H1 (cell line): ENCODE data around the gene CHTF8.

Experiments
- BRCA1 ChIP-seq: IDR thresholded peaks from 2 replicates; pipeline ENCODE4 v1.6.1; 2012; ENCODE audit warnings: low read depth, low read length, improper control_type of control experiment
- CBX5 ChIP-seq: fragments of 300-800, 300-1000 bp; sonication (generic); IDR thresholded peaks from 2 replicates; pipeline ENCODE4 v1.7.1; 2016; ENCODE audit warnings: antibody characterized with exemption, low read length, low read depth
- CEBPB ChIP-seq: IDR thresholded peaks from 2 replicates; pipeline ENCODE4 v1.6.1; 2012; ENCODE audit warnings: low read depth, low read length
- GTF2F1 ChIP-seq: IDR thresholded peaks from 2 replicates; pipeline ENCODE4 v1.6.1; 2012; ENCODE audit warnings: low read depth, low read length, improper control_type of control experiment, borderline replicate concordance
- KDM5A ChIP-seq: fragments of 200-600 bp; IDR thresholded peaks from 2 replicates; pipeline ENCODE4 v1.7.1; 2012; ENCODE audit warnings: mild to moderate bottlenecking, low read length, inconsistent platforms, mixed read lengths
- MAFK ChIP-seq: IDR thresholded peaks from 2 replicates; pipeline ENCODE4 v1.6.1; 2012; ENCODE audit warnings: low read depth, mild to moderate bottlenecking, improper control_type of control experiment, low read length
- PHF8 ChIP-seq: fragments of 200-600 bp; sonication (generic); conservative IDR thresholded peaks from 2 replicates; pipeline ENCODE4 v1.7.1; 2012; ENCODE audit warnings: low read depth, mild to moderate bottlenecking, inconsistent platforms, low read length, moderate library complexity
- POLR2AphosphoS5 ChIP-seq: IDR thresholded peaks from 2 replicates; pipeline ENCODE4 v1.6.1; 2011; ENCODE audit warnings: low read depth, low read length
- RAD21 ChIP-seq, 2 experiments: IDR thresholded peaks in 1 of 2; conservative IDR thresholded peaks in 1 of 2; 2 replicates each; pipeline ENCODE4 v1.6.1; 2011; ENCODE audit warnings: low read depth in 2 of 2, low read length in 2 of 2, improper control_type of control experiment in 1 of 2, inconsistent platforms in 1 of 2, mild to moderate bottlenecking in 1 of 2, moderate library complexity in 1 of 2
- SIN3A ChIP-seq, 2 experiments: IDR thresholded peaks in 1 of 2; conservative IDR thresholded peaks in 1 of 2; 2 replicates each; pipeline ENCODE4 v1.6.1; 2011 to 2012; ENCODE audit warnings: low read length in 2 of 2, improper control_type of control experiment in 1 of 2, low read depth in 1 of 2, mild to moderate bottlenecking in 1 of 2
- SP1 ChIP-seq: IDR thresholded peaks from 2 replicates; pipeline ENCODE4 v1.6.1; 2011; ENCODE audit warnings: low read depth, low read length
- TAF1 ChIP-seq: IDR thresholded peaks from 2 replicates; pipeline ENCODE4 v1.6.1; 2011; ENCODE audit warnings: mild to moderate bottlenecking, low read depth, low read length
- TF ChIP-seq, protein P1 (sequence below), 3 experiments: IDR thresholded peaks; 1 replicate in 2 of 3; 2 replicates in 1 of 3; pipeline versions ENCODE4 v1.5.1 to v1.6.1; 2011; ENCODE audit warnings: low read length in 3 of 3, mild to moderate bottlenecking in 3 of 3, inconsistent platforms in 2 of 3, low read depth in 1 of 3, moderate library complexity in 1 of 3; ENCODE audit not compliant: insufficient read depth in 1 of 3; ENCODE audit errors: control extremely low read depth in 1 of 3
- TF ChIP-seq, protein P2 (sequence below): IDR thresholded peaks from 2 replicates; pipeline ENCODE4 v1.6.1; 2011; ENCODE audit warnings: low read length, improper control_type of control experiment

DNA sequence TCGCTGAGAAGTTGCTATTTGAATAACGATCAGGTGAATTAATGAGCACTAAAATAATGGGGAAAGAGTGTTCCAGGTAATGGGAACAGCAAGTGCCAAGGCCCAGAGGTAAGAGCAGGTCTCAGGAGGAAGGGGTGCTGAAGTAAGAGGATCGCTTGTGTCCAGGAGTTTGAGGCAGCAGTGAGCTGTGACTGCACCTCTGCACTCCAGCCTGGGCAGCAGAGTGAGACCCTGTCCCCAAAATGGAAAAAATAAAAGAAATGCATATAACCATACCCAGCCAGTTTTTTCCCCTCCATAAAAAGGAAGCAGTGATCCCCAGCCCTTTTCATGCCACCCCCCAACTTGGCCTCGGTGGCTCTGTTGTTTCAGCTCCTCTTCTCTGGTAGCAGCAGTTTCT lies 43.7 kb downstream of the CHTF8 start:
- no peak for TF ChIP-seq TAF1
- TF ChIP-seq MAFK, result no peak
- TF ChIP-seq, protein P1, sequence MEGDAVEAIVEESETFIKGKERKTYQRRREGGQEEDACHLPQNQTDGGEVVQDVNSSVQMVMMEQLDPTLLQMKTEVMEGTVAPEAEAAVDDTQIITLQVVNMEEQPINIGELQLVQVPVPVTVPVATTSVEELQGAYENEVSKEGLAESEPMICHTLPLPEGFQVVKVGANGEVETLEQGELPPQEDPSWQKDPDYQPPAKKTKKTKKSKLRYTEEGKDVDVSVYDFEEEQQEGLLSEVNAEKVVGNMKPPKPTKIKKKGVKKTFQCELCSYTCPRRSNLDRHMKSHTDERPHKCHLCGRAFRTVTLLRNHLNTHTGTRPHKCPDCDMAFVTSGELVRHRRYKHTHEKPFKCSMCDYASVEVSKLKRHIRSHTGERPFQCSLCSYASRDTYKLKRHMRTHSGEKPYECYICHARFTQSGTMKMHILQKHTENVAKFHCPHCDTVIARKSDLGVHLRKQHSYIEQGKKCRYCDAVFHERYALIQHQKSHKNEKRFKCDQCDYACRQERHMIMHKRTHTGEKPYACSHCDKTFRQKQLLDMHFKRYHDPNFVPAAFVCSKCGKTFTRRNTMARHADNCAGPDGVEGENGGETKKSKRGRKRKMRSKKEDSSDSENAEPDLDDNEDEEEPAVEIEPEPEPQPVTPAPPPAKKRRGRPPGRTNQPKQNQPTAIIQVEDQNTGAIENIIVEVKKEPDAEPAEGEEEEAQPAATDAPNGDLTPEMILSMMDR (IDR thresholded peaks at IDR 0.05; ENCODE audit: control extremely low read depth in 1 of 3, insufficient read depth in 1 of 3, low read depth in 1 of 3, low read length in 3 of 3), result no peak
- no peak for TF ChIP-seq POLR2AphosphoS5
- TF ChIP-seq, protein P2, sequence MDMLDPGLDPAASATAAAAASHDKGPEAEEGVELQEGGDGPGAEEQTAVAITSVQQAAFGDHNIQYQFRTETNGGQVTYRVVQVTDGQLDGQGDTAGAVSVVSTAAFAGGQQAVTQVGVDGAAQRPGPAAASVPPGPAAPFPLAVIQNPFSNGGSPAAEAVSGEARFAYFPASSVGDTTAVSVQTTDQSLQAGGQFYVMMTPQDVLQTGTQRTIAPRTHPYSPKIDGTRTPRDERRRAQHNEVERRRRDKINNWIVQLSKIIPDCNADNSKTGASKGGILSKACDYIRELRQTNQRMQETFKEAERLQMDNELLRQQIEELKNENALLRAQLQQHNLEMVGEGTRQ, result no peak
- no peak for TF ChIP-seq RAD21 (IDR thresholded peaks at IDR 0.05 in 1 of 2, conservative IDR thresholded peaks at IDR 0.05 in 1 of 2; ENCODE audit: low read depth in 2 of 2, low read length in 2 of 2)
- no peak for TF ChIP-seq CBX5
- TF ChIP-seq SP1, result no peak
- TF ChIP-seq BRCA1, result no peak
- TF ChIP-seq PHF8, result no peak
- no peak for TF ChIP-seq KDM5A
- no peak for TF ChIP-seq CEBPB
- TF ChIP-seq GTF2F1, result no peak
- no peak for TF ChIP-seq SIN3A (conservative IDR thresholded peaks at IDR 0.05 in 1 of 2, IDR thresholded peaks at IDR 0.05 in 1 of 2; ENCODE audit: low read depth in 1 of 2, low read length in 2 of 2)
